HG03354 (cell line): ENCODE results near the gene NFASC.

Source experiments
- ATAC-seq: cut with Tn5 transposase; IDR thresholded peaks from one replicate; pipeline ENCODE4 v1.9.1; 2021; ENCODE audit warnings: mild to moderate bottlenecking; ENCODE audit not compliant: unreplicated experiment, poor library complexity, severe bottlenecking

Gene NFASC

DNA sequence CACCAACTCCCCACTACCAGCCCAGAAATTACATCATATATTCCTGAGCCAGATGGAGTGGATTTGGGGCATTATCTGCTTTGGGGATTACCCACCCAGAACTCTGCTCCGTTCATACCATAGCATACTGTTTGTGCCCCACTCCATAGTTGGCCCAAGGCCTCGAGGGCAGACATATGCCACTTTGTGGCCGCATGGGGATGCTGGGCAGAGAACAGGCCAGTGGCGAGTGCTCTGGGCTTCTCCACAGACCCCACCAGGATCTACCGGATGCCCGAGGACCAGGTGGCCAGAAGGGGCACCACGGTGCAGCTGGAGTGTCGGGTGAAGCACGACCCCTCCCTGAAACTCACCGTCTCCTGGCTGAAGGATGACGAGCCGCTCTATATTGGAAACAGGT, 104.4 kb downstream of the NFASC start:
- no peak for ATAC-seq

DNA sequence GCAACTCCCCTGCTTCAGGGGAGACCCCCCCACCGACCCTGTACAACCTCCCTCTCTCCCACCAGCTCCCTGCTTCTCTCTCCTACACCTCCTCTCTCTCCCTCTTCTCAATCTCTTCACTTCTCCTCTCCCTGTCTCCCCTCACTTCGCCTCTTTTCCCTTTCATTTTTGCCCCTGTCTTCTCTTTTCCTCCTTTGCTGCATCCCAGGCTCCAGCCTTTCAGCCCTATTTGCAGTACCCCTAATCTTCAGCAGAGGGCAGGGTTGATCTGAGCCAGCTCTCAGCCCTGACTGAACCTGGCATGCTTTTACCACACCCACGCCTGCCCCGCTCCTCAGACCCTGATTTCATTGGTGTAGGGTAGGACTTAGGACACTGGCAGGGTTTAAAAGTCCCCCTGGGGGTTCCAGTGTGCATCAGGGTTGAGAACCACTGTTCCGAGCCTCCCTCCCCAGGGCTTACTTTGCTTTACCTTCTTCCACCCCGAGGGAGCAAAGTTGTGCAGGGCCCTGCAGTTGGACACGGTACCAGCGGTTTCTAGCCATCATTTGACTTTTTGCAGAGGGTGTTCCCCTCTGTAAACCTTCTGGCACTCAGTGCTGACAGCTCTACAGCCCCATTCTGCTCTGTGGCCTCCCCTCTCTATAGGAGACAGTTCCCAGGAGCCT, 105.0 kb downstream of the NFASC start:
- peak; percentile 58 for ATAC-seq

DNA sequence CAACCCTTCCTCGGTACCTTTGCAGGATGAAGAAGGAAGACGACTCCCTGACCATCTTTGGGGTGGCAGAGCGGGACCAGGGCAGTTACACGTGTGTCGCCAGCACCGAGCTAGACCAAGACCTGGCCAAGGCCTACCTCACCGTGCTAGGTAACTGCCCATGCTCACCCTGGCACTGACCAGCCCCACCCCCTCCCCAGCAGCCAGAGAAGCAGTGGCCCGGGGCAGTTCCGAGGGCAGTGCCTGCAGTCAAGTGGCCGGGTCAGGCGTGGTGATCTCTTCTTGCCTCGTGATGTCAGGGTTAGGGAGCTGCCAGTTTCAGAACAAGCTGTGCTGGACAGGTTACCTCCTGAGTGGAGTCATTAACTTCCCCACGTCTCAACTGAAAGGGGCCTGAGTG, 106.0 kb downstream of the NFASC start:
- ATAC-seq, result no peak

DNA sequence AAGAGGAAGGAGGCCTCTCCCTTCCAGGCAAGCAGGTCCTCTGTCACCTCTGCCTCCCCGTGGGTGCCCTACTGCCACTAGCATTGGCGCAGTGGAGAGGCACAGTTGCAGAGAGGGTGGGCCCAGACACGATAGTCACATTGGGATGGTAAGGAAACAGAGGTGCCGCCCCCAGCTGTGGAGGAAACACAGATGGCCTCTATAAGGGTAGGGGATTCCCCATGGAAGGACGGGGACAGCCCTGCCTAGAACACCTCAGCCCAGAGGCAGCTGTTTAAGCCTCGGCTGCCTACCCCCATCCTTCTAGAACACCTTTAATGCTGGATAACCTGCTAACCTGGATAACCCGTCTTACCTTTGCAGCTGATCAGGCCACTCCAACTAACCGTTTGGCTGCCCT, 106.7 kb downstream of the NFASC start:
- no peak for ATAC-seq

DNA sequence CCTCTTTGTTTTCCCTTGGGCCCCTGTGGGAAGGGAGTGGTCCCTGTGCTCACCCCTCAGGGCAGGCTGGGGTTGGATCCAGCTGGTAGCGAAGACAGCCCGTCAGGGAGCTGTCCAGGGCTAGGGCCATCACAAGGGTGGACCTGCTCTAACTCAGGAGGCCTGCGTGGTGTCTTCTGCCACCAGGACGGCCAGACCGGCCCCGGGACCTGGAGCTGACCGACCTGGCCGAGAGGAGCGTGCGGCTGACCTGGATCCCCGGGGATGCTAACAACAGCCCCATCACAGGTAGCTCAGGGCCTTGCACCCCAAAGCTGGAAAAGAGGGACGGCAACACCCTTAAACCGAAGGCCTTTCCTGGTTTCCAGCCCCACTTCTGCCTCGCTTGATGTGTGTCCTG, 108.1 kb downstream of the NFASC start:
- ATAC-seq, result no peak

DNA sequence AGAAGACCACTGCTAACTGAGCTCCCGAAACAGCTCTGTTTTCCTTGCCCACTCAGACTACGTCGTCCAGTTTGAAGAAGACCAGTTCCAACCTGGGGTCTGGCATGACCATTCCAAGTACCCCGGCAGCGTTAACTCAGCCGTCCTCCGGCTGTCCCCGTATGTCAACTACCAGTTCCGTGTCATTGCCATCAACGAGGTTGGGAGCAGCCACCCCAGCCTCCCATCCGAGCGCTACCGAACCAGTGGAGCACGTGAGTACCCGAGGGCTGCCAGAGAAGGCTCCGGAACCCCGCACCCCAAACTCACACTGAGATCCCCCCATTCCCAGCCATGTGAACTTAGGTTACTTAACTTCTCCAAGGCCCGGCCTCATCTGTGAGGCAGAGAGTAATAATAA, 108.6 kb downstream of the NFASC start:
- no peak for ATAC-seq

DNA sequence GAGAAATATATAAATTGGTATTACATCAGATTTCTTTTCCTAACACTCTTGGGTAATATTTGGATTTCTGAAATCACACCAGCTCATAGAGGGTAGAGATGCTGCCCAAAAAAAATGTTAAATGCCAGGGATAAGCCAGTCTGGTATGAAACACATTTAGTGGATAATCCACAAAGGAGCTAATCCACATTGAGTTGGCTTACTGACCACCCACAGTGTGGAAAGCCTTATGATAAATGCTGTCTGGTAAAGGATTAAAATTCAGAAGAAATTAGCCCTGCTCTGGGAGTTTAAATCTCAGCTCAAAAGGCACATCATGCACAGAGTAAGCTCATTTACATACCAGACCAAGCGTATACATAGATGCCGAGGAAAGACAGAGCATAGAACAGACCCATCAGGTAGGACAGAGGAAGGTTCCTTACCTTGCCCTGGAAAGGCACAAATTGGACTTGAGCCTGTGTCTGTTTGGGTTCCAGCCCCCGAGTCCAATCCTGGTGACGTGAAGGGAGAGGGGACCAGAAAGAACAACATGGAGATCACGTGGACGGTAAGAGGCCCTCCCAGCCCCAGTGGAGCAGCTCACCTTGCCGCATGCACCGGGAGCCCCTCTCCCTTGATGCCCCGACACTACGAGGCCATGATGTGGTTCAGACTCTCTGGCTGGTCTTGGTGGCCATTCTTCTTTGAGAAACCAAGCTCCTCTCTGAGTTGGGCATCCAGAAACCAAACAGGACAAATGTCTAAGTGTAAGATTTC, 109.4 kb downstream of the NFASC start:
- ATAC-seq, result no peak

DNA sequence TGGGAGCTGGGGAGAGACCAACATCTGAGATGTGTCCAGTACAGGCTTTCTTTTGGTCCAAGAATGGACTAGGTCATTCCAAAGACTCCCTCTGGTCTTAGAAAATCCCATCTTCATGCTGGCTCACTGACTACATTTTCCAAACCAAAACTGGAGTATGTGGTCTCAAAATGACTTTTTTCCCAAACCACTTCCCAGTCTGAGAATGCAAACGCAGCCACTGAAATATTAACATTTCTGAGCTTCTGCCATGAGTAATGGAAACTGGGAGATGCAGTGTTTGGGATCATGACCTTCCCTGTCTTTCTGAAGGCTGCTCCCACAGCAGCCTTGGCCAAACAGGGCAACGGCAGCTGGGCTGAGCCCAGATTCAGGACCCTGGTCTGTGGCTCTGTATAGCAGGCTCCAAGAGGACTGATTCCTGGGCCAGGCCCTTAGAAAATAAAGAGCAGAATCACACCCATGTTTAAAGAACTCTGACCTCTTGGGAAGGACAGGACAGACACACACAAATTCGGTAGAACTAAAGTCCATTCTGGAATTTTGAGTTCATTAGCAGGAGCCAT, 110.3 kb downstream of the NFASC start:
- no peak for ATAC-seq

DNA sequence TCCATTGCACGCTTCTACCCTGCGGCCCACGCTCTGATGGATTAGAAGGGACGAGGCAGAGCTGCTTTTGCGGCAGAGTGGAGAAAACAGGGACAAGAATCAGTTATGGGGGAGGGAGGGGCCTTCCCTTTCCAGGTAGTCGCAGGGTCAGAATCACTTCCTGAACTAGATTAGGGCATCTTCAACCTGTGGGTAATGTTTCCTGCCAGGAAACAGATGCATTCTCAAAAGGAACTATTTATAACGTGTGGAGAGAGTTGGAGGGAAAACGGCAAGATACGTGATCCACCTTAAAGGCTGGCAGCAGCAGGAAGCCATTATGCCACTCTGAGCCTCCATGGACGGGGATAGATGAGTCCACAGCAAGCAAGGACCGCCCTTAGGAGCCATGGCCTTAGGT, 112.5 kb downstream of the NFASC start:
- no peak for ATAC-seq

DNA sequence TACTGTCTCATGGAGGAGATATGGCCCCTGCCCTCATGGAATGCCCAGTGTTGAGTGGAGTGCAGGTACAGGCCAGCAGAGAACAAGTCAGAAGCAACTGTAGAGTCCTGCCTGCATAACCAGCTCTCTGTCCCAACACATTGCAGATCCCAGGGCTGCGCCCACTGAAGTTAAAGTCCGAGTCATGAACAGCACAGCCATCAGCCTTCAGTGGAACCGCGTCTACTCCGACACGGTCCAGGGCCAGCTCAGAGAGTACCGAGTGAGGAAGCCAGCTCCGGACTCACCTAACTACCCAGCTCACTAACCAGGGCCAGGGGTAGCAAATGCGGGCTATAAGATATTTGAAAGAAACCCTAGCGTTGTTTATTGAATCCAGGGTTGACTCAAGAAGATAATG, 113.2 kb downstream of the NFASC start:
- no peak for ATAC-seq

DNA sequence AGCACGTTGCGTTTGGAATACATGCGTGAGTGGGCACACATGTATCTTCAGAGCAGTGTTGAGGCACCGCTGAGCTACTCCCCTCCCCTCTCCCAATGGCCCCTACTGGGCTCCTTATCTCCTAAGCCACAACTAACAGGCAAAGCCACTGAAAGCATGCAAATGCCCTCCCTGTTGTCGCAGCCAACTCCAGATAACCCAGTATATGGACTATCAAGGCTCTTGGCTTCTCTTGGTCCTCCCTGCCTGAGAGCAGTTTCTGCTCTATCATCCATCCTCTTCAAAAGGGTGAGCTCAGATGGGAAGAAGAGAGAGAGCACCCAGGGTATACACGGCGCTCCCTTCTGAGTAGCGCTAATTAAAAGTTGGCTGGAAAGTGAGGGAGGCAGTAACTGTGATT, 113.8 kb downstream of the NFASC start:
- no peak for ATAC-seq

DNA sequence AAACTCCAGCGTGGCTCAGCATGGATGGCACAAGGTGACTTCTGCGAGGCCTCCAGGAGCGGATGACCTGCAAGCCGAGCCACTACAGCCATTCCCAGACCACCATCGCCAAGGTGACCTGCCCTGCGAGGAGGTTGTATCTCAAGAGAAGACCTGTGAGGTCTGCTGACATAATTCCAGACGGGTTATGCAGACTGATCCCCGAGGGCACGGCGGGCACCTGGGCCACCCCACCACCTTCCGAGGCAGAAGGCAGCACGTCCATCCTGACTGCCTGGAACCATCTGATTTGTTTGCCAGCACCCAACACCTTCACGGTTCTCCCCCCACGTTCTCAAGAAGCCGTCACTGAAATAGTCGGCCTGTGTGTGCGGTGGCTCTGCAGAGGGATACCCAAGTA, 115.5 kb downstream of the NFASC start:
- ATAC-seq, result no peak

DNA sequence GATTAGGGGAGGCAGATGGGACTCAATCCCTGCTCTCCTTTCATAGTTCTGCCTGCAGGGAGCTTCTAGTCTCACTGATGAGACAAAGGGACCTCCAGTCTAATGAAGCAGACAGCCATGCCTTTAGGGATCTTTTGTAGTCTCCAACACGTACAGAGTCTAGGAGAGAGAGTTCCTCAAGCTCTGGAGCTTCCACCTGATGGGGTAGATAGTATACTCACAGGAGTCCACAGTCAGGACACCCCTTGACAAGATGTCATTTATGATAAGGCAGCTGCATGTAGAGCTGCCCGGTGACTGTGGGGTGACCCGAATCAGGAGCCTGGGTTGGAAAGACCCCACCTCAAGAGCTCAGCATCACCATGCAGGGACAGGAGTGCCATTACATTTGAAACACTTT, 117.0 kb downstream of the NFASC start:
- no peak for ATAC-seq

DNA sequence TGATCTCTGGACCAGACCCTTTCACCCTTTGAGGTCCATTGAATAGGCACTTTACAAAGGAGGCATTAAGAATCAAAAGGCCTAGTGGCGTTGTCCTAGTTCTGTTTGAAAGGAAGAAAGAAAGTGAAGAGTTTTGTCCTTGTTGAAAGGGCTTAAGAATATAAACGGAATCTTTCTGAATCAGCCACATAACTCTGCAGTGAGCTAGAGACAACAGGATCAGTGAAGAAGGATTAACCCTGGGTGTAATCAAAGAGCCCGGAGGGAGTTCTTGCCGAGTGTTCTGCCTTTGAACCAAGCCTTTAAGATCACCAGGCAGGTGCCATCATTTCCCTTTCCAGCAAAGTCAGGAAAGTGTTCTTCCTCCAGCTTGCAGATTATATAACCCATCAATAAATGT, 117.5 kb downstream of the NFASC start:
- no peak for ATAC-seq

DNA sequence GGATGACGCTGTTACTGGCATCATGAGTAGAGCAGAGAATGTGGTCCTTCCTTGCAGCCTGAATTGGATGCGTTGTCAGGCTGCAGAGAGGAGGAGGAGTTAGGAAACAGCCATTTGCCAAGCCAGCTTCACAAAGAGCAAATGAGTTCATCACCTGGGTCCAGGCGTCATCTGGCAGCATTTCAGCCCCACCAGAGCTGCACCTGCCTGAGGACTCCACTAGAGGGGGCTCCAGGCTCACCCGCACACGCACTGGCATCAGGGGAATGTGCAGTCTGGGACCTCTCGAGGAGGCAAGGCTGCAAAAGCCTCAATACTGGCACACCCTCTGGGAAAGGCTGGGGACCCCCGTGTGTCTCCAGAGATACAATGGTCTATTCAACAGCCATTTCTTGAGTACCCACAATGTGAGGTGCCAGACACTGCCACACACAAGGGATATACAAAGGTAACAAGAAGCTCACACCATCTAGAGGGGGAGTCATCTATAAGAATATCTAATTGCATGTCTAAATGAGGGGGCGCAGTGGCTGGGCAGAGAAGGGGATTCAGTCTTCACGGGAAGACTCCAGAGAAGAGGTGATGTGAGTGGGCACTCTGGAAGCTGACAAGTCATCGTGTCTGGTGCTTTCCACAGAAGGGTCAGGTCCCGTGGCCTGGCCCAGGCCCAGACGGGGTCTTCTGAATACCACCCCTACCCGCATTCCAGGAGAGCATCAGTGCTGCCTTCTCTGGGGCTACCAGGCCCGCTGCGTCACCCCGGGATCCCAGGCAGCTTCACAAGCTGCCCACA, 118.8 kb downstream of the NFASC start:
- no peak for ATAC-seq

DNA sequence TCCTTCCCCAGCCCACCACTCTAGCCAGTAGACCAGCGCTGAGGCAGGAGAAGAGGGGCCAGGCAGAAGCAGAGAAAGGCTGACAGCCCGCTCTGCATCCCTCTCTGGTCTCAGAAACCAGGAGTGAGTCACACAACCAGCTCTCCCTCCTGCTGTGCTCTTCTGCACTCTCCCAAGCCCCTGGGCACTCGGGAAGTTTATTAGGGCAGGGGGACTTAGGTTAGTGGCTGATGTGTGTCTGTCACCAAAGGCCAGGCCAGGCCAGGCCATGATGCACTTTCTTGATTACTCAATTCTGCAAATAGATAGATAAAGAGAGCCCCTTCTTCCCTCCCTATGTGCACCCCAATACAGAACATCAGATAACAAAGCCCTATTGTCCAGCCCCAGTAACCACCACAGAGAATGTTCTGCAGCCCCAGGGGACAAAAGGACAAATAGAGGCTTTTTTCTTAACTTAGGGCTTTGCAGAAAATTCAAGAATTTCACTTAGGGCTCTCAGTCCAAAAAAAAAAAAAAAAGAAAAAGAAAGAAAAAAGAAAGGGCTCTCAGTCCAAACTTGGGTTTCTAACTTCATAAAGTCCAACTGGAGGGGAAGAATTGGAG, 119.5 kb downstream of the NFASC start:
- ATAC-seq, result no peak

DNA sequence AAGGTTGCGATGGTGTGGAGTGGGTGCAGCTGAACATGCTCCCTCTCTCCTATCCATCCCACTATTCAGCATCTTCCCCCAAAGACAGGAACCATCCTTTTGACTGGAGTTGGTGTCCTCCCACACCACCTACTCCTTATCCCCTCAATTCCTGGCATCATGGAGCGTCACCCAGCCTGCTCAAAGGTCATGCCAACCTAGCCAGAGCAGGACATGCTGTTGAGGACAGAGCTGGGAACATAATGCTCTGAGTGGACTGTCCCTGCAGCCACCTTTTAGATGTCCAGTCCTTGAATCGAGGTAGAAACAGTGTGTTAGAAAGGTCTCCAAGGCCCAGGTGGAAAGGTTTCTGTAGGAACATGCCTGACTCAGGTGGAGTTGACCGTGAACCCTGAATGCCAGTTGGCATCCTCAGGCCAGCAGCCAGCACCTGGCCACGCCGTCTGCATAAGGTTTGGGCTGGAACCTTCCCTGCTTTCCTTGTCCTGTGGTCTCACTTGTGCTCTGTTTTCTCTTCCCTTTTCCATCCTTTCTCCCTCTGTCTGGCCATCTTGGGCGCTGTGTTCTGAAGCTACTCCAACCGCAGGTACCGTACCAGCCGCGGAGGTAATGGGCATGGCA, 120.2 kb downstream of the NFASC start:
- no peak for ATAC-seq

DNA sequence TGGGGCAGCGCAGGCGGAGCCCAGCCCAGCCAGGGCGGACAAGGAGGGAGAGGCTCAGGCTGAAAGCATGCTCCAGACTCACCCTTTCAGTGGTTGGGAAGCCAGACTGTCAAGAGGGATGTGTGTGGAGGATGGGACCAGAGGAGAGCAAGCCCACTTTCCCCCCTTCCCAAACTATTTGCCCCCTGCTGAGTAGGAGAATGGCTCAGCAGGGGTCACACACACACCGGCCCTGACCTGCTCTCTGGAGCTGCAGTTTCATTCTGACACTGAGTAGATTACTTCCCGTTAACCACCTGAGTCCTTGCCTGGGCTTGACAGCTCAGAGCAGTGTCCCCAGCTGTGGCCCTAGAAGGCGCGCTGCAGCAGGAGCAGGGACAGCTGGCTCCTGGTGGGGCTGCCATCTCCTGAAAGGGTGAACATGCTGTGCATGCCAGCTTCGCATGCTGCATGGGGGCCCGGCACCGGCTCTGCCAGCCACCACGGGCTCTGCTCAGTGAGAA, 120.7 kb downstream of the NFASC start:
- ATAC-seq, result no peak

DNA sequence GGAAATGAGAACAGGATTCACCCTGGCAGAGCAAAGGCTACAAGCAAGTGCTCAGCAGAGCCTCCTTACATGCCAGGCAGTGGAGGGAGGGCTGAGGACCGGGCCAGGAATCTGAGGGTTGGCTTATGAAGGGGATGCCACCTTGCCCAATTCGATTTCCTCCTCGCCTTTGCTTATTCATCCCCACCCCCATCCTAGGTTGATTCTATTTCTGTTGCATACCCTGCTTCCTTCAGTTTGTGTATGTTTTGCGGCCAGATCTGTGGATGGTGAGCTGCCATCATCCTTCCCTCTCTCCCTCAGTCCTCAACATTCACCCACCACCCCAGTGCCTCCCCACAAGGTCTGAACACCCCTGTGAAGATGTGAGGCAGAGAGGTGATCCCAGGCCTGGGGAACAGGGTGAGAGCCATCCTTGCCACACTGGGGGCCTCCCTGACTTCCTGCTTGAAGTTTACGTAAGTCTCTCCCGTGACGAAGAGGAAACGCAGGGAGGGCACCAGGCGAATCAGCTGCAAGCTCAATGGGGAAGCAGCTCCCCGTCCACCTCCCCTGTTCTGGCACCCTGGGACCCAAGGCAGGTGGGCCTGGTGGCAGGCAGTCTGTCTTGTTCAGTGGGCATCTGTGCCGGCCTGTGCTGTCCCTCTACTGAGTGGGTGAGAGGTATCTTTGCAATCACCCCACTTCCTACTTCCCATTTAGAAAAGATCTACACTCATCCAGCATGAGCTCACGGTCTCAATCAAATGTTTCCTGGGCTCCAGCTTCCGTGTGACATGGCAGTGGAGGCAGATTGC, 121.7 kb downstream of the NFASC start:
- no peak for ATAC-seq
